K562 (cell line): Measurements from ENCODE around the gene TMEM243. TPM values are rescaled to one million over a fixed set of nuclear protein-coding genes. Genes with fewer than 3 reads are reported as not detected.

Source experiments
- ATAC-seq: fragments of 200-7000 bp; cut with Tn5 transposase; 3 replicates; pipeline ENCODE4 v1.9.1; 2020; ENCODE audit warnings: moderate library complexity
- BruUV-seq: library from RNA; stranded (reverse); fragments of 400-500 nt; replicated peaks from 2 replicates; lab custom pipeline; 2021; lab: Mats Ljungman, UMichigan
- CTCF ChIA-PET: fragments of 300-600 bp; formaldehyde crosslinking; extraction: SDS; loops from one replicate; lab custom pipeline; 2021; ENCODE audit warnings: low intra/inter-chr PET ratio; lab: Yijun Ruan, JAX
- POLR2A ChIA-PET: fragments of 300-600, 350-650 bp; sonication (Branson Sonifier 250); formaldehyde crosslinking; extraction: SDS; loops from one replicate; lab custom pipeline; 2021; ENCODE audit warnings: antibody characterized with exemption, inconsistent platforms; lab: Yijun Ruan, JAX
- DNase-seq, 4 experiments: peaks; one replicate each; pipeline versions ENCODE4 v3.0.0 to v3.0.0-alpha.2; 2011 to 2018; ENCODE audit warnings: low spot score in 3 of 4, mixed read lengths in 3 of 4; ENCODE audit errors: extremely low read depth in 1 of 4
- FAIRE-seq: peaks from 2 replicates; lab custom pipeline; 2011; peaks lifted over from hg19 to GRCh38; lab: Jason Lieb, UNC
- H2AFZ ChIP-seq: 2 replicates; pipeline ENCODE4 v1.6.0; 2011; ENCODE audit warnings: low read depth, low read length, control low read depth, inconsistent platforms
- H3K27ac ChIP-seq: fragments of 200-600 bp; 3 replicates; pipeline ENCODE4 v1.8.0; 2011; ENCODE audit warnings: low read depth, mild to moderate bottlenecking, control low read depth, inconsistent platforms, low read length, moderate library complexity, mixed read lengths; ENCODE audit errors: extremely low read depth
- H3K27me3 ChIP-seq, 2 experiments: fragments of 300-600 bp in 1 of 2; 2 replicates in 1 of 2; 3 replicates in 1 of 2; pipeline versions ENCODE4 v1.6.0 to v1.8.0; 2011; ENCODE audit warnings: inconsistent platforms in 2 of 2, low read length in 2 of 2, mild to moderate bottlenecking in 1 of 2, mixed read lengths in 1 of 2, moderate library complexity in 1 of 2; ENCODE audit not compliant: control insufficient read depth in 2 of 2, insufficient read depth in 2 of 2
- H3K36me3 ChIP-seq: fragments of 300-600 bp; 3 replicates; pipeline ENCODE4 v1.8.0; 2011; ENCODE audit warnings: mild to moderate bottlenecking, low read length, inconsistent platforms; ENCODE audit not compliant: control insufficient read depth, insufficient read depth
- H3K4me1 ChIP-seq, 2 experiments: fragments of 200-600 bp in 1 of 2; replicated peaks in 1 of 2; 2 replicates in 1 of 2; 3 replicates in 1 of 2; pipeline versions ENCODE4 v1.5.1 to v1.8.0; 2011; ENCODE audit warnings: inconsistent platforms in 2 of 2, low read length in 2 of 2, mild to moderate bottlenecking in 1 of 2, mixed read lengths in 1 of 2, moderate library complexity in 1 of 2; ENCODE audit not compliant: control insufficient read depth in 2 of 2, insufficient read depth in 2 of 2
- H3K4me2 ChIP-seq: 2 replicates; pipeline ENCODE4 v1.6.1; 2011; ENCODE audit warnings: low read length, control low read depth, inconsistent platforms, mixed read lengths; ENCODE audit not compliant: insufficient read depth
- H3K4me3 ChIP-seq: fragments of 200-600 bp; sonication (generic), shearing (Covaris generic); 2 replicates; pipeline ENCODE4 v1.5.1; 2016; ENCODE audit warnings: control low read depth, inconsistent platforms
- H3K79me2 ChIP-seq: fragments of 200-600 bp; 3 replicates; pipeline ENCODE4 v1.8.0; 2011; ENCODE audit warnings: low read length, inconsistent platforms; ENCODE audit not compliant: control insufficient read depth, insufficient read depth
- H3K9ac ChIP-seq, 2 experiments: 2 replicates each; pipeline versions ENCODE4 v1.6.0 to v1.6.1; 2011; ENCODE audit warnings: low read depth in 2 of 2, low read length in 2 of 2, control low read depth in 1 of 2, inconsistent platforms in 1 of 2, mild to moderate bottlenecking in 1 of 2, mixed read lengths in 1 of 2; ENCODE audit not compliant: insufficient read depth in 1 of 2
- H3K9me1 ChIP-seq: one replicate; pipeline ENCODE4 v1.6.0; 2011; ENCODE audit warnings: inconsistent platforms, mild to moderate bottlenecking, low read length, moderate library complexity; ENCODE audit not compliant: control insufficient read depth, insufficient read depth
- H3K9me3 ChIP-seq: replicated peaks from 2 replicates; pipeline ENCODE4 v1.5.1; 2011; ENCODE audit warnings: low read depth, low read length, inconsistent platforms; ENCODE audit not compliant: control insufficient read depth, insufficient read depth
- H4K20me1 ChIP-seq: replicated peaks from 2 replicates; pipeline ENCODE4 v1.6.1; 2011; ENCODE audit warnings: low read length, inconsistent platforms, mixed read lengths; ENCODE audit not compliant: control insufficient read depth, insufficient read depth
- ATF7 ChIP-seq: fragments of 450-650 bp; IDR thresholded peaks from 2 replicates; pipeline ENCODE4 v1.7.1; 2014; ENCODE audit warnings: mild to moderate bottlenecking, moderate library complexity
- ETV6 ChIP-seq, 3 experiments: fragments of 150-350 bp in 1 of 3; sonication (generic) in 1 of 3; formaldehyde crosslinking in 1 of 3; IDR thresholded peaks; 2 replicates each; pipeline versions ENCODE4 v1.6.1 to v1.8.0; 2014 to 2022; ENCODE audit warnings: borderline replicate concordance in 2 of 3, low read depth in 2 of 3, antibody characterized with exemption in 1 of 3, low read length in 1 of 3, mild to moderate bottlenecking in 1 of 3, missing genetic modification reagents in 1 of 3
- GABPA ChIP-seq: fragments of 200-800 bp; sonication (Bioruptor generic); conservative IDR thresholded peaks from 2 replicates; pipeline ENCODE4 v1.6.1; 2016; ENCODE audit warnings: low read depth, missing genetic modification characterization, missing compliant biosample characterization
- MECOM ChIP-seq: fragments of 250-450 bp; sonication (Bioruptor Pico); IDR thresholded peaks from 2 replicates; pipeline ENCODE4 v1.8.0; 2022; ENCODE audit warnings: inconsistent platforms
- NR2C1 ChIP-seq, 2 experiments: fragments of 450-650 bp; IDR thresholded peaks; 2 replicates each; pipeline ENCODE4 v1.6.1; 2017; ENCODE audit warnings: mild to moderate bottlenecking in 2 of 2, antibody characterized with exemption in 1 of 2, inconsistent platforms in 1 of 2, missing compliant biosample characterization in 1 of 2, missing genetic modification characterization in 1 of 2
- SIX5 ChIP-seq, 2 experiments: IDR thresholded peaks; 2 replicates each; pipeline ENCODE4 v1.6.1; 2011; ENCODE audit warnings: low read length in 2 of 2, borderline replicate concordance in 1 of 2, low read depth in 1 of 2, mild to moderate bottlenecking in 1 of 2, moderate library complexity in 1 of 2; ENCODE audit not compliant: insufficient read depth in 1 of 2
- SMAD4 ChIP-seq: fragments of 250-450 bp; sonication (Bioruptor Pico); conservative IDR thresholded peaks from 2 replicates; pipeline ENCODE4 v1.8.0; 2021; ENCODE audit warnings: inconsistent platforms, mild to moderate bottlenecking, moderate library complexity
- TCFL5 ChIP-seq: fragments of 250-450 bp; sonication (Bioruptor Pico); conservative IDR thresholded peaks from 2 replicates; pipeline ENCODE4 v1.6.1; 2021; ENCODE audit warnings: mild to moderate bottlenecking, moderate library complexity, matching md5 sums
- ZNF140 ChIP-seq: fragments of 250-450 bp; sonication (Bioruptor Pico); IDR thresholded peaks from 2 replicates; pipeline ENCODE4 v1.8.0; 2021; ENCODE audit warnings: moderate library complexity, mild to moderate bottlenecking, inconsistent platforms
- WGBS: fragments of 100-300 bp; shearing (Covaris generic); methylation state at CpG from one replicate; pipeline ENCODE4 v1.1.6; 2016; ENCODE audit warnings: low coverage, mixed read lengths; ENCODE audit not compliant: insufficient coverage; ENCODE audit errors: missing lambda C conversion rate; 5-methylcytosine and 5-hydroxymethylcytosine counted together
- in situ Hi-C: fragments of 300-500 bp; cut with MboI; formaldehyde crosslinking; loops from 4 replicates; pipeline ENCODE4 v1.15.0; 2018; ENCODE audit warnings: inconsistent platforms, mixed read lengths
- intact Hi-C: fragments of 100-400 bp; cut with micrococcal nuclease; formaldehyde crosslinking; loops from 2 replicates; pipeline ENCODE4 v1.14.2; 2022
- polyA plus RNA-seq, 8 experiments: library from polyadenylated mRNA; depleted of rRNA in 4 of 8; stranded (reverse) in 5 of 8; unstranded in 3 of 8; fragments of >200 nt; fragmentation: Nextera tagmentation in 2 of 8; fragmentation: Illumina TruSeq in 1 of 8; extraction: Ambion mirVana in 2 of 8; extraction: Trizol in 1 of 8; gene quantifications; 2 replicates each; pipeline versions ENCODE4 v1.2.1 to v1.2.3, GENCODE V29; 2011 to 2014; ENCODE audit warnings: inconsistent platforms in 1 of 8, missing spikeins in 1 of 8
- total RNA-seq, 7 experiments: library from RNA; depleted of rRNA in 6 of 7; stranded (reverse); fragments of >200 nt in 6 of 7; fragmentation: Illumina TruSeq in 2 of 7; extraction: Trizol in 2 of 7; gene quantifications; 2 replicates each; pipeline versions ENCODE4 v1.2.1 to v1.2.3, GENCODE V29; 2011 to 2021; ENCODE audit warnings: low replicate concordance in 1 of 7
- TF ChIP-seq, protein P1 (sequence below): sonication (generic); formaldehyde crosslinking; IDR thresholded peaks from 2 replicates; pipeline ENCODE4 v1.4.0; 2020; ENCODE audit warnings: mild to moderate bottlenecking, missing genetic modification reagents
- TF ChIP-seq, protein P2 (sequence below): IDR thresholded peaks from 3 replicates; pipeline ENCODE4 v1.6.1; 2011; ENCODE audit warnings: borderline replicate concordance, mild to moderate bottlenecking; ENCODE audit not compliant: insufficient read length, insufficient read depth
- TF ChIP-seq, protein P3 (sequence below): fragments of 250-450 bp; sonication (Bioruptor Pico); IDR thresholded peaks from 2 replicates; pipeline ENCODE4 v1.4.0; 2020; ENCODE audit warnings: mild to moderate bottlenecking, moderate library complexity
- TF ChIP-seq, protein P4 (sequence below): fragments of 450-650 bp; formaldehyde crosslinking; IDR thresholded peaks from 2 replicates; pipeline ENCODE4 v1.4.0; 2022; ENCODE audit warnings: missing genetic modification characterization

TMEM243 gene
- total and polyA plus RNA-seq, 9 of the 15 experiments (the other 6 are each of a cell fraction or from before 2014, with no cell fraction given), result 3.9 to 8.6 (median 6.1) TPM

DNA sequence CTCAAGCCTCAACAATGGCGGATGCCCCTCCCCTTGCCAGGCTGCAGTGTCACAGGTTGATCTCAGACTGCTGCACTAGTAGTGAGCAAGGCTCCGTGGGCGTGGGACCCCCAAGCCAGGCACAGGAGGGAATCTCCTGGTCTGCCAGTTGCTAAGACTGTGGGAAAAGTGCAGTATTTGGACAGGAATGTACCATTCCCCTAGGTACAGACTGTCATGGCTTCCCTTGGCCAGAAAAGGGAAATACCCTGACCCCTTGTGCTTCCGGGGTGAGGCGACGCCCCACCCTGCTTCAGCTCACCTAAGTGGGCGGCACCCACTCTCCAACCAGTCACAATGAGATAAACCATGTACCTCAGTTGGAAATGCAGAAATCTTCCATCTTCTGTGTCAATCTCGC lies 44.0 kb upstream of the TMEM243 start:
- 2% methylated on average over 8 of the region's 8 CpGs for WGBS
- no peak for DNase-seq
- intact Hi-C loops, result no loop called here
- TF ChIP-seq SIX5 (IDR thresholded peaks at IDR 0.05; ENCODE audit: borderline replicate concordance in 1 of 2, insufficient read depth in 1 of 2, low read depth in 1 of 2, low read length in 2 of 2) (no peak), ZNF140 (no peak), ATF7 (no peak), MECOM (CRISPR knock-in tag) (no peak), GABPA (tag) (0 out of 2 replicates have a peak, but pooled peaks have one; percentile 14), NR2C1 (IDR thresholded peaks at IDR 0.05) (peak; percentile 83), NR2C1 (tag; IDR thresholded peaks at IDR 0.05) (peak; percentile 63; the same call in 1 of the 2 replicates), TCFL5 (CRISPR knock-in tag) (no peak), ETV6 (IDR thresholded peaks at IDR 0.05; ENCODE audit: borderline replicate concordance in 1 of 2, low read depth in 2 of 2, low read length in 1 of 2) (no peak), ETV6 (CRISPR knock-in tag; IDR thresholded peaks at IDR 0.05; ENCODE audit: borderline replicate concordance) (no peak), SMAD4 (no peak)
- TF ChIP-seq, protein P1, sequence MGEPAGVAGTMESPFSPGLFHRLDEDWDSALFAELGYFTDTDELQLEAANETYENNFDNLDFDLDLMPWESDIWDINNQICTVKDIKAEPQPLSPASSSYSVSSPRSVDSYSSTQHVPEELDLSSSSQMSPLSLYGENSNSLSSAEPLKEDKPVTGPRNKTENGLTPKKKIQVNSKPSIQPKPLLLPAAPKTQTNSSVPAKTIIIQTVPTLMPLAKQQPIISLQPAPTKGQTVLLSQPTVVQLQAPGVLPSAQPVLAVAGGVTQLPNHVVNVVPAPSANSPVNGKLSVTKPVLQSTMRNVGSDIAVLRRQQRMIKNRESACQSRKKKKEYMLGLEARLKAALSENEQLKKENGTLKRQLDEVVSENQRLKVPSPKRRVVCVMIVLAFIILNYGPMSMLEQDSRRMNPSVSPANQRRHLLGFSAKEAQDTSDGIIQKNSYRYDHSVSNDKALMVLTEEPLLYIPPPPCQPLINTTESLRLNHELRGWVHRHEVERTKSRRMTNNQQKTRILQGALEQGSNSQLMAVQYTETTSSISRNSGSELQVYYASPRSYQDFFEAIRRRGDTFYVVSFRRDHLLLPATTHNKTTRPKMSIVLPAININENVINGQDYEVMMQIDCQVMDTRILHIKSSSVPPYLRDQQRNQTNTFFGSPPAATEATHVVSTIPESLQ (CRISPR knock-in tag), result no peak
- TF ChIP-seq, protein P2, sequence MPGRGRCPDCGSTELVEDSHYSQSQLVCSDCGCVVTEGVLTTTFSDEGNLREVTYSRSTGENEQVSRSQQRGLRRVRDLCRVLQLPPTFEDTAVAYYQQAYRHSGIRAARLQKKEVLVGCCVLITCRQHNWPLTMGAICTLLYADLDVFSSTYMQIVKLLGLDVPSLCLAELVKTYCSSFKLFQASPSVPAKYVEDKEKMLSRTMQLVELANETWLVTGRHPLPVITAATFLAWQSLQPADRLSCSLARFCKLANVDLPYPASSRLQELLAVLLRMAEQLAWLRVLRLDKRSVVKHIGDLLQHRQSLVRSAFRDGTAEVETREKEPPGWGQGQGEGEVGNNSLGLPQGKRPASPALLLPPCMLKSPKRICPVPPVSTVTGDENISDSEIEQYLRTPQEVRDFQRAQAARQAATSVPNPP, result no peak
- TF ChIP-seq, protein P3, sequence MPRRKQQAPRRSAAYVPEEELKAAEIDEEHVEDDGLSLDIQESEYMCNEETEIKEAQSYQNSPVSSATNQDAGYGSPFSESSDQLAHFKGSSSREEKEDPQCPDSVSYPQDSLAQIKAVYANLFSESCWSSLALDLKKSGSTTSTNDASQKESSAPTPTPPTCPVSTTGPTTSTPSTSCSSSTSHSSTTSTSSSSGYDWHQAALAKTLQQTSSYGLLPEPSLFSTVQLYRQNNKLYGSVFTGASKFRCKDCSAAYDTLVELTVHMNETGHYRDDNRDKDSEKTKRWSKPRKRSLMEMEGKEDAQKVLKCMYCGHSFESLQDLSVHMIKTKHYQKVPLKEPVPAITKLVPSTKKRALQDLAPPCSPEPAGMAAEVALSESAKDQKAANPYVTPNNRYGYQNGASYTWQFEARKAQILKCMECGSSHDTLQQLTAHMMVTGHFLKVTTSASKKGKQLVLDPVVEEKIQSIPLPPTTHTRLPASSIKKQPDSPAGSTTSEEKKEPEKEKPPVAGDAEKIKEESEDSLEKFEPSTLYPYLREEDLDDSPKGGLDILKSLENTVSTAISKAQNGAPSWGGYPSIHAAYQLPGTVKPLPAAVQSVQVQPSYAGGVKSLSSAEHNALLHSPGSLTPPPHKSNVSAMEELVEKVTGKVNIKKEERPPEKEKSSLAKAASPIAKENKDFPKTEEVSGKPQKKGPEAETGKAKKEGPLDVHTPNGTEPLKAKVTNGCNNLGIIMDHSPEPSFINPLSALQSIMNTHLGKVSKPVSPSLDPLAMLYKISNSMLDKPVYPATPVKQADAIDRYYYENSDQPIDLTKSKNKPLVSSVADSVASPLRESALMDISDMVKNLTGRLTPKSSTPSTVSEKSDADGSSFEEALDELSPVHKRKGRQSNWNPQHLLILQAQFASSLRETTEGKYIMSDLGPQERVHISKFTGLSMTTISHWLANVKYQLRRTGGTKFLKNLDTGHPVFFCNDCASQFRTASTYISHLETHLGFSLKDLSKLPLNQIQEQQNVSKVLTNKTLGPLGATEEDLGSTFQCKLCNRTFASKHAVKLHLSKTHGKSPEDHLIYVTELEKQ (CRISPR knock-in tag), result no peak
- TF ChIP-seq, protein P4, sequence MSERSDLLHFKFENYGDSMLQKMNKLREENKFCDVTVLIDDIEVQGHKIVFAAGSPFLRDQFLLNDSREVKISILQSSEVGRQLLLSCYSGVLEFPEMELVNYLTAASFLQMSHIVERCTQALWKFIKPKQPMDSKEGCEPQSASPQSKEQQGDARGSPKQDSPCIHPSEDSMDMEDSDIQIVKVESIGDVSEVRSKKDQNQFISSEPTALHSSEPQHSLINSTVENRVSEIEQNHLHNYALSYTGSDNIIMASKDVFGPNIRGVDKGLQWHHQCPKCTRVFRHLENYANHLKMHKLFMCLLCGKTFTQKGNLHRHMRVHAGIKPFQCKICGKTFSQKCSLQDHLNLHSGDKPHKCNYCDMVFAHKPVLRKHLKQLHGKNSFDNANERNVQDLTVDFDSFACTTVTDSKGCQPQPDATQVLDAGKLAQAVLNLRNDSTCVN (CRISPR knock-in tag), result no peak

More for the DNA sequence above, 44.0 kb upstream of the TMEM243 start:
- Histone ChIP-seq H3K4me1 (no peaks in the 10 kb centered on the region; a peak in 1 of 5 replicates), H3K9me1 (no peaks in the 10 kb centered on the region), H2AFZ (peak overlapping the region; percentile 74; the same call in 1 of the 2 replicates), H3K27ac (no peak overlapping the region), H4K20me1 (no peaks in the 10 kb centered on the region), H3K9ac (no peak overlapping the region), H3K4me3 (no peak overlapping the region), H3K4me2 (no peak overlapping the region), H3K27me3 (no peaks in the 10 kb centered on the region), H3K9me3 (no peaks in the 10 kb centered on the region), H3K36me3 (no peaks in the 10 kb centered on the region), H3K79me2 (no peaks in the 10 kb centered on the region)
- FAIRE-seq, result no peak
- in situ Hi-C loops, result no loop called here
- ChIA-PET CTCF (no interaction called here), POLR2A (no interaction called here)
- ATAC-seq, result peak; percentile 40; the same call in 1 of the 3 replicates
- BruUV-seq, result no TSS peak
